ENCODE data around the gene CCL14.
"Not testable (repeated sequence)": the region's sequence is repeated elsewhere in the genome, so short reads cannot be mapped to it uniquely, and the experiment has no call there.

The CCL14 gene

DNA sequence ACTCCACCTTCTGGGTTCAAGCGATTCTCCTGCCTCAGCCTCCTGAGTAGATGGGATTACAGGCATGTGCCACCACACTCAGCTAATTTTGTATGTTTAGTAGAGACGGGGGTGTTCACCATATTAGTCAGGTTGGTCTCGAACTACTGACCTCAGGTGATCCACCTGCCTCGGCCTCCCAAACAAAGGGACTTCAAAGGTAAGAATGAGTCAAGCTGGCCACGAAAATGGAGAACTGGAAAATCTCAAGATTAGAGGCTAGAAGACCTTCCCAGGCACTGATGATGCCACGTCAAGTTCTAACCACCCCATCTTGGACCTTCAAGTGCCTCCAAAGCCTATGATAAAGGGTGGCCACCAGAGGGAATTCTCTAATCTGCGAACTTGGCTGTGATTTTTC lies 16.1 kb upstream of the CCL14 start:
- H3K4me3 ChIP-seq (ENCODE audit: low read depth, low read length): no peak overlapping the region
- DNase-seq (ENCODE audit: low read depth): peak; percentile 51
- TF ChIP-seq, protein P1, sequence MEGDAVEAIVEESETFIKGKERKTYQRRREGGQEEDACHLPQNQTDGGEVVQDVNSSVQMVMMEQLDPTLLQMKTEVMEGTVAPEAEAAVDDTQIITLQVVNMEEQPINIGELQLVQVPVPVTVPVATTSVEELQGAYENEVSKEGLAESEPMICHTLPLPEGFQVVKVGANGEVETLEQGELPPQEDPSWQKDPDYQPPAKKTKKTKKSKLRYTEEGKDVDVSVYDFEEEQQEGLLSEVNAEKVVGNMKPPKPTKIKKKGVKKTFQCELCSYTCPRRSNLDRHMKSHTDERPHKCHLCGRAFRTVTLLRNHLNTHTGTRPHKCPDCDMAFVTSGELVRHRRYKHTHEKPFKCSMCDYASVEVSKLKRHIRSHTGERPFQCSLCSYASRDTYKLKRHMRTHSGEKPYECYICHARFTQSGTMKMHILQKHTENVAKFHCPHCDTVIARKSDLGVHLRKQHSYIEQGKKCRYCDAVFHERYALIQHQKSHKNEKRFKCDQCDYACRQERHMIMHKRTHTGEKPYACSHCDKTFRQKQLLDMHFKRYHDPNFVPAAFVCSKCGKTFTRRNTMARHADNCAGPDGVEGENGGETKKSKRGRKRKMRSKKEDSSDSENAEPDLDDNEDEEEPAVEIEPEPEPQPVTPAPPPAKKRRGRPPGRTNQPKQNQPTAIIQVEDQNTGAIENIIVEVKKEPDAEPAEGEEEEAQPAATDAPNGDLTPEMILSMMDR (IDR thresholded peaks at IDR 0.05; ENCODE audit: low read depth, low read length, missing control alignments): peak; percentile 2

DNA sequence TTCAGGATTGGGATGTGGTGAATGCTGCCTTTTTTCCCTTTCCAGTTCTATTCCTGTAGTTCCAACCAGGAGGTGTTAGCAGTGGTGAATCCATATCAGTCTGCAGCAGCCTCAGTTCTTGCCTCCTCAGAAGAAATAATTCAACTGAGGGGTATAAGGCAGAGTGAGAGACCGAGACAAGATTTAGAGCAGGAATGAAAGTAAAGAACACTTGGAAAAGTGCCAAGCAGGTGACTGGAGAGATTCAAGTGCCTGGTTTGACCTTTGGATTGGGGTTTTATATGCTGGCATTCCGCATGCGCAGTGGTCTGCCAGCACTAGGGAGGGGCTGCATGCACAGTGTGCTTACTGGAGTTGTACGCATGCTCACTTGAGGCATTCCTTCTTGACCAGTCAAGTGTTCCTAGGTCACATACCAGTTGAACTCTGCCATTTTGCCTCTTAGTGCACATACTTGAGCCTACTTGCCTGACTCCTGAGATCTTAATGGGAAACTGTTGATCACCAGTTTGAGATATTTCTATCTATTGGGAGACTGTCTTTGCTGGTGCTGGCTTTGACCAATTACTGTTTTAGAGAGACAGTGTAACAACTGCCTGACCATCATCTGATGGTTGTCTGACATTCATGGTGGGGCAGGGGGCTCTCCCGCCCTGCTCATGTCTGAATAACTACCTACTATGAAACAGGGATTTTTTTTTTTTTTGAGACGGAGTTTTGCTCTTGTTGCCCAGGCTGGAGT lies 15.5 kb upstream of the CCL14 start:
- no peak for DNase-seq (ENCODE audit: low read depth)
- TF ChIP-seq, protein P1 (IDR thresholded peaks at IDR 0.05; ENCODE audit: low read depth, low read length, missing control alignments): no peak
- no peak overlapping the region for H3K4me3 ChIP-seq (ENCODE audit: low read depth, low read length)

DNA sequence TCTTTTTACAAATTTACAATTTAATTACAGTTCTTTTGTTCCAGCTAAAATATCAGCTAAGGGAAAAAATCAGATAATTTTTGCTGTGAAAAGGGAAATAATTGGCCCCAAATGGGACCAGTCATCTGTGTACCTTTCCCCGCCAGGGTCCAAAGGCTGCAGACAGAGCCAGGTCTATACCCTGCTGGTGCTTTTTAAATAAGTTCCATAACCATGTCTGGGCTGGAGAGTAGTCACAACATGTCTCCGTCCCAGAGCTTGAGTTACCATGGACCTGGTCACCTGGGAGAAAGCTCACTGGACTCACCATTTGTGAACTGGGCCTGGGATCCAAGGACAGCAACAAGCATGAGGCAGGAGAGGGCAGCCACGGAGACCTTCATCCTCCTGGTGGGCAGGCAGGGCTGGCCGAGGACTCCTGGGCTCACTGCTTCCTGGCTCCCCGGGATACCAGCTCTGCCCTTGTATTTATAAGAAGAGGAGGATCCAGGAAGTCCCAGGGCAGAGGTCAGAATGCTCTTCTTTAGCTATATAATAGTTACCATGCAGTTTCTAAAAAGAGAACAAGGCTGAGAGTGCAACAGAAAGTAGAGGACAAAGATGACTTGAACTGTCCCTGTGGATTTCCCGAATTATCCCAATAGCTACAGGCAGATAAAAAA lies 14.7 kb upstream of the CCL14 start, which contains the start of gene CCL15:
TSS of gene CCL15 (minus strand) at position 444 of the 662 bp plus-strand sequence. CDS start at position 383, 61 bp downstream.
- TF ChIP-seq, protein P1 (IDR thresholded peaks at IDR 0.05; ENCODE audit: low read depth, low read length, missing control alignments): no peak
- DNase-seq (ENCODE audit: low read depth): no peak
- H3K4me3 ChIP-seq (ENCODE audit: low read depth, low read length): no peak within 1 kb of the TSS

DNA sequence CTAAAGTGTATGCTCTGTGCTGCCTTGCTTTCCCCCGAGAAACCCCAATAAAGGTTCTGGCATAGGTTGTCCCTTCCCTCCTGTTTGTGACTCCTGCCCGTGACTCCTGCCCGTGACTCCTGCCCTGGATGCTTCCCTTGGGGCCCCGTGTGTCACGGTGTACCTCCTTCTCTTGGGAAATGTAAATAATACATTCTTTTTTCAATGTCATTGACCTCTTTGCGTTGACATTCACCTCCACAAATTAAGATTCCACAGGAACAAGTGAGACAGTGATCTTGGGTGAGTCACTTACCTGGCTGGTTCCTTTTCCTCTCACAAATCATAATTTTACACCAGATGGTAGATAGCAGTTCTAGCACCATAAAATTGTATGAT lies 14.2 kb upstream of the CCL14 start:
- DNase-seq (ENCODE audit: low read depth): no peak
- no peak overlapping the region for H3K4me3 ChIP-seq (ENCODE audit: low read depth, low read length)
- TF ChIP-seq, protein P1 (IDR thresholded peaks at IDR 0.05; ENCODE audit: low read depth, low read length, missing control alignments): no peak

DNA sequence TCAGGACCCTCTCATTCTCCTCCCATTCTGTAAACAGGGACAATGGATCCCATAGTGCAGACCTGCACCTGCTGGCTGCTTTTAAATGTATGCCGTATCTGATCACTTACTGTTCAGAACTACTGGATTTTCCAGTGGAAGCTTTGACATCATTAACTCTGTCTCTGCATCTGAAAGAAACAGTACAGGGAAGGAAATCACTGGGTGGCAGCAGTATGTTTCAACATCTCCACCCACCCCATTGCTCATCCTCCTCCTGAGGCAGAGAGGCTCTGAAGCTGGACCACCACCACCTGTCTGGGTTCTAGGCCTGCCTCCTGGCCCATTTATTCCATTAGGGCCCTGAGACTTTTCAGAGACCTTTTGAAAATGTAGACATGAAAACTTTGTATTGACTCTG lies 12.2 kb upstream of the CCL14 start:
- no peak overlapping the region for H3K4me3 ChIP-seq (ENCODE audit: low read depth, low read length)
- TF ChIP-seq, protein P1 (IDR thresholded peaks at IDR 0.05; ENCODE audit: low read depth, low read length, missing control alignments): no peak
- DNase-seq (ENCODE audit: low read depth): no peak

DNA sequence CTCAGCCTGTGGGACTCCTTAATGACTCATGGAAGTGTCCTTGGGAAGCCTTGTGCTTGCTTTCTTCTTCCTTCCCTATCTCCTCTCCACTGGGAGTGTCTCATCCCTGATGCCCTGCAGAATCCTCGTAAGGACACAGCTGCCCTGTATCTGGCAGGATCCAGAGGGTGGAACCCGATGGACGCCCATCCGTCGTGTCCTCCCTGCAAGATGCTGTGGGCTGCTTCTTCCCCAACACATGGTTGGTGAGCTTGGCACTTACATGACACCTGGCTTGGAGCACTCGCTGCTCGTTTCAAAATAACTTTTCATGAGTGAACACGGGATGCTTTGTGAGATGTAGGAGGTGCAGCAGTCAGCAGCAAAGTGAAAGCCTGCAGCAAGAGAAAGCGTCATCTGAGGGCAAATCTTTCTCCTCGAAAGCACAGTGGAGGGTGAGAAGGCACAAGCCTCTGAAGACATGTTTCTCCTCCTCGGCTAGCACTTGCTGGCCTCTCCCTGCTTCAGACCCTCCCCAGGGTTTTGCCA lies 11.6 kb upstream of the CCL14 start:
- no peak overlapping the region for H3K4me3 ChIP-seq (ENCODE audit: low read depth, low read length)
- no peak for DNase-seq (ENCODE audit: low read depth)
- TF ChIP-seq, protein P1 (IDR thresholded peaks at IDR 0.05; ENCODE audit: low read depth, low read length, missing control alignments): no peak

DNA sequence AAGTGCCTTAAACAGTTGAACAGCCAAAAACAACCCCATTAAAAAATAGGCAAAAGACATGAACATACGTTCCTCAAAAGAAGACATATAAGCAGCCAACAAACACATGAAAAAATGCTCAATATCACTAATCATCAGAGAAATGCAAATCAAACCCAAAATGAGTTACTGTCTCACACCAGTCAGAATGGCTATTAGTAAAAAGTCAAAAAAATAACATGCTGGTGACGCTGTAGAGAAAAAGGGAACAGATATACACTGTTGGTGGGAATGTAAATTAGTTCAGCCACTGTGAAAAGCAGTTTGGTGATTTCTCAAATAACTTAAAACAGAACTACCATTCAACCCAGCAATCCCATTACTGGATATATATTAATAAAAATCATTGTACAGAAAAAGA lies 8.8 kb upstream of the CCL14 start:
- not testable (repeated sequence) for H3K4me3 ChIP-seq (ENCODE audit: low read depth, low read length)
- peak; percentile 34 for DNase-seq (ENCODE audit: low read depth)

Data from GM12864 (cell line).